ENCODE results near the gene TAC4.

DNA sequence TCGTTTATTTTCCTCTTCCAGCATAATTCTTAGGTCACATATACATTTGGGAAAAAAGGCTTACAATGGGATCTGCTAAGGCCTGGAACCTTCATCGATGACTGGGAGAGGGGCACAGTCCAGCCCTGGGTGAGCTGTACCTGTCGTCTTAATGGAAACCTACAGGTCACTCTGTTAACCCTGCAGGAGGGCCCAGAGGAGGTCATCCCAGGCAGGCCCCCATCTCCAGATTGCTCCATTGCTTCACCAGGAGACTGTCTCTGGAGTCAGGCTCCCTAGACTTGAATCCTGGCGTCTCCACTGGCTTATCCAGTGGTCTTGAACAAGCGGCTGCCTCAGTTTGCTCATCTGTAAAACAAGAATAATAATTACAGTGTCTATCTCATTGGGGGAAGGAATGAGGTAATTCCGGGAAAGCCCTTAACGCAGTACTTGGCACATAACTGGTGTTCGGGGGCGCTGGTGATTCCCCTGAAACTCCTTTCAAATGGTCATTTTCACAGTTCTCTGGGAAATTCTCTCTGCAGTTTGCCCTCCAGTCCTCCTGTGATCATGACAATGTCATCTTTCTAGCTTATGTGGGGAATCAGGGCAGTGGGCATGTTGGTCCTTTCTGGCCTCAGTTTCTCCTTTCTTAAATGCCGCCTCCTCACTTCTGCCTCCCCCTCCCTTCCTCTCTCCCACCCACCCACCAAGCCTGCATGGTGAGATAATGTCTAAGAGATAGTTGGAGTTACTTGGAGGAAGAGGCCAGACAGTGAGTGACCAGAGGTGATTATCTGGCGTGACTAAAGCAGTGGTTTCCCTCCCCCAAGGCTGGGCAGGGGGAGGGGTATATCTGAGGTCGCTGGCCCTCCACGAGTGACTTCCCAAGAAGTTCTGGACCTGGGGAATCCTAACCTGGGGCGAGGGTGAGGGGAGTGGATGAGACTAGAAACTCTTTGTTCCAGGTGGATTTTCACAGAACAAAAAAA is 31.3 kb upstream of the TAC4 start:
- no peak for TF ChIP-seq POLR2A (IDR thresholded peaks at IDR 0.05; ENCODE audit: low read depth, low read length)
- no peak for TF ChIP-seq POLR2AphosphoS5 (IDR thresholded peaks at IDR 0.05; ENCODE audit: insufficient read depth, low read depth, low read length)
- TF ChIP-seq, protein P1, sequence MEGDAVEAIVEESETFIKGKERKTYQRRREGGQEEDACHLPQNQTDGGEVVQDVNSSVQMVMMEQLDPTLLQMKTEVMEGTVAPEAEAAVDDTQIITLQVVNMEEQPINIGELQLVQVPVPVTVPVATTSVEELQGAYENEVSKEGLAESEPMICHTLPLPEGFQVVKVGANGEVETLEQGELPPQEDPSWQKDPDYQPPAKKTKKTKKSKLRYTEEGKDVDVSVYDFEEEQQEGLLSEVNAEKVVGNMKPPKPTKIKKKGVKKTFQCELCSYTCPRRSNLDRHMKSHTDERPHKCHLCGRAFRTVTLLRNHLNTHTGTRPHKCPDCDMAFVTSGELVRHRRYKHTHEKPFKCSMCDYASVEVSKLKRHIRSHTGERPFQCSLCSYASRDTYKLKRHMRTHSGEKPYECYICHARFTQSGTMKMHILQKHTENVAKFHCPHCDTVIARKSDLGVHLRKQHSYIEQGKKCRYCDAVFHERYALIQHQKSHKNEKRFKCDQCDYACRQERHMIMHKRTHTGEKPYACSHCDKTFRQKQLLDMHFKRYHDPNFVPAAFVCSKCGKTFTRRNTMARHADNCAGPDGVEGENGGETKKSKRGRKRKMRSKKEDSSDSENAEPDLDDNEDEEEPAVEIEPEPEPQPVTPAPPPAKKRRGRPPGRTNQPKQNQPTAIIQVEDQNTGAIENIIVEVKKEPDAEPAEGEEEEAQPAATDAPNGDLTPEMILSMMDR (IDR thresholded peaks at IDR 0.05; ENCODE audit: extremely low read depth in 1 of 2, insufficient read depth in 1 of 2, low read depth in 1 of 2, low read length in 2 of 2): no peak
- TF ChIP-seq FOS (IDR thresholded peaks at IDR 0.05; ENCODE audit: borderline replicate concordance, insufficient read depth, low read length): no peak
- no peak for TF ChIP-seq EZH2 (IDR thresholded peaks at IDR 0.05; ENCODE audit: borderline replicate concordance, low read depth, low read length, severe bottlenecking)
- TF ChIP-seq JUN (IDR thresholded peaks at IDR 0.05; ENCODE audit: borderline replicate concordance, insufficient read depth, insufficient read length, low read depth): no peak
